AG10803 (cell line): ENCODE measurements around the gene NXPH2.
"Not testable (repeated sequence)": the region's sequence is repeated elsewhere in the genome, so short reads cannot be mapped to it uniquely, and the experiment has no call there.

Source experiments
- DNase-seq: peaks from one replicate; pipeline ENCODE4 v3.0.0; 2010; ENCODE audit warnings: low read depth
- H3K4me3 ChIP-seq: 2 replicates; pipeline ENCODE4 v1.5.1; 2011; ENCODE audit warnings: mild to moderate bottlenecking, low read length, control low read depth
- TF ChIP-seq, protein P1 (sequence below): conservative IDR thresholded peaks from 2 replicates; pipeline ENCODE4 v1.5.1; 2011; ENCODE audit warnings: mild to moderate bottlenecking, low read length, control low read depth, inconsistent platforms

The NXPH2 gene

DNA sequence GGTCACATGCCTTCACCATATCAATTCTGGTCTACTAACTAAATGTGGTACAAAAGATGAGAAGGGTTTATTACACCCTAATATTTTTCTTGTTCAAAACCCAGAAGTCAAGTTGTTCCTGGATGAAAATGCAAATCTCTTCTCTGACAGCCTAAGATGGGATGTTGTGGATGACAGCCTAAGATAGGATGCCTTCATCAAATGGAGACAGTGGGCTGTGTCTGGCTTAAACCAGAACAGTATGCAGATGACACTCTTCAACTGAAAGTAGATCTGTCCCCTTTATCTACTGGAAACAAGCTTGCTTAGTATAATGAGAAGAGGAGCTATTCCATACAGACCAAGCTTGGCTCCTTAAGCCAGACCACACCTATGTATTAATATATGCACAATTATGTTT, 17.7 kb downstream of the NXPH2 start:
- TF ChIP-seq, protein P1, sequence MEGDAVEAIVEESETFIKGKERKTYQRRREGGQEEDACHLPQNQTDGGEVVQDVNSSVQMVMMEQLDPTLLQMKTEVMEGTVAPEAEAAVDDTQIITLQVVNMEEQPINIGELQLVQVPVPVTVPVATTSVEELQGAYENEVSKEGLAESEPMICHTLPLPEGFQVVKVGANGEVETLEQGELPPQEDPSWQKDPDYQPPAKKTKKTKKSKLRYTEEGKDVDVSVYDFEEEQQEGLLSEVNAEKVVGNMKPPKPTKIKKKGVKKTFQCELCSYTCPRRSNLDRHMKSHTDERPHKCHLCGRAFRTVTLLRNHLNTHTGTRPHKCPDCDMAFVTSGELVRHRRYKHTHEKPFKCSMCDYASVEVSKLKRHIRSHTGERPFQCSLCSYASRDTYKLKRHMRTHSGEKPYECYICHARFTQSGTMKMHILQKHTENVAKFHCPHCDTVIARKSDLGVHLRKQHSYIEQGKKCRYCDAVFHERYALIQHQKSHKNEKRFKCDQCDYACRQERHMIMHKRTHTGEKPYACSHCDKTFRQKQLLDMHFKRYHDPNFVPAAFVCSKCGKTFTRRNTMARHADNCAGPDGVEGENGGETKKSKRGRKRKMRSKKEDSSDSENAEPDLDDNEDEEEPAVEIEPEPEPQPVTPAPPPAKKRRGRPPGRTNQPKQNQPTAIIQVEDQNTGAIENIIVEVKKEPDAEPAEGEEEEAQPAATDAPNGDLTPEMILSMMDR: no peak
- no peak overlapping the region for H3K4me3 ChIP-seq
- no peak for DNase-seq

- no peak overlapping the region for H3K4me3 ChIP-seq
- TF ChIP-seq, protein P1: no peak
- DNase-seq: no peak
Measured at GRCh38 chr2:138760676-138761075, 19.5 kb downstream of the NXPH2 start.

GRCh38 chr2:138757384-138757783, 22.8 kb downstream of the NXPH2 start:
- DNase-seq: no peak
- H3K4me3 ChIP-seq: no peak overlapping the region
- TF ChIP-seq, protein P1: no peak

DNA sequence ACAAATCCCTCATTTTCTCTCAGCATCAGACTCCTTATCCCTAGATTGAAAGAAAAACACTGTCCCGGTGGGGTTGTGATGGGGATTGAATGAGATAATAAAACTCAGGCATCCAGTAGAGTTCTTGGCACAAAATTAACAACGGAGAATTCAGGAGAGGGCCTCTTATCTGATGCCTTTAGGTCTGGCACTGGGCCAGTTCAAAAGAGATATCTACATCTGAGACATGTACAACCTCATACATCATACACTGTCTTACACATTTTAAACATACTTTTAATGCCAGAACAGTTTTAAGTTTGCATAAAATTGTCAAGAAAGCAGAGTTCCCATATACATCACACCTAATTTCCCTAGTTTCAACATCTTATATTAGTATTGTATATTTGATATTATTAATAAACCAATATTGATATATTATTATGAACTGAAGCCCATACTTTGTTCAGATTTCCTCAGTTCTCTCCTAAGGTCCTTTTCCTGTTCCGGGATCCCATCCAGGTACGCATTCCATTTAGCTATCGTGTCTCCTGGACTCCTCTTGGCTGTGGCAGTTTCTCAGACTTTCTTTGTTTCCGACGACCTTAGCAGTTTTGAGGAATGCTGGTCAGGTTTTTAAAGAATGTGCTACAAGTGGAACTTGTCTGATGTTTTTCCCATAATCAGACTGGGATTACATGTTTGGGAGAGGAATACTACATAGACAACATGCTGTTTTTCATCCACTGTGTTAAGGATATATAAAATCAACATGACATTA, 27.8 kb downstream of the NXPH2 start:
- TF ChIP-seq, protein P1: no peak
- H3K4me3 ChIP-seq: no peak overlapping the region
- DNase-seq: no peak

DNA sequence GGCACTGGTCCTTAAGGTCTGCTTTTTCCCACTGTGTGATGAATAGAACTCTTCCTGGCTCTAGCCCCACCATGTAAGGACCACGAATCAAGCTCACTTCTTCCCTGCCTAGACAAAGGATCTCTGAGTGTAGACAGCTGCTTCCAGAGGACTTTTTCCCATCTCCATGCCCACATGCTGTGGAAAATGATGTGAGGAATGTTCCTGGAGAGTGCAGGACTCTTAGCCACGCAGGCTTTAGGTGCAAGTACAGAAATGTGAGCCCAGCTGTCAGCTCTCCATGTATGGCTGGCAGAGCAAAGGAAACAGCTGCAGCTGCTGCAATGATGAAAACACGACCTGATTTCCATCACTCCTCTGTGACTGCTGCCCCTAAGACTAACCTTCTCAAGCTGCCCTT, 35.5 kb downstream of the NXPH2 start:
- TF ChIP-seq, protein P1: no peak
- no peak for DNase-seq
- H3K4me3 ChIP-seq: no peak overlapping the region

DNA sequence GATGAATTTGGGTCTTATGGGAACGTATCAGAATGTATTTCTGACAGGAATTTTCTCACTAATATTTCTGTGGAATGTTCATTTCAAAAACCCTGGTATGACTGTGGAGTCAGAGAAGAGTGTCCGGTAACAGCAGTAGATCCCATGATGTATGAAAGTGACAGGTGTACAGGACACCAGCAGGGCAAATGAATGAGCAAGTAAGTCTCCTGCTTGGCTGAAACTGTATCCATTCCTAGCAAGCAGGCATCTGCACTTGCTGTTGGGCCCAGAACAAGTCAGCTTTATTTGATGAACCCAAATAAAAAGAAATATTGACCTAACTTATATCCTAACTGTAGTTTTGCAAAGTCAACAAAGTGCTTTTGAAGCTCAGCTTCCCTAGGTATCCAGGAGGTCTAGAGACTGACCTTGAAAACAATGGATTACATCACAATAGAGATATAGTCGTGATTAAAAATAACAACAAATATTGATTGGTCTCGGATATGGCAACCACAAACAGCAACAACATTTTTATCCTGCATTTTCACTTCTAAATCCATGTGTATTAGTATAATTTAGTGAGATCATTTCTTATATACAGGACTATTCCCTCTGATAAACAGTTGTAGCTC, 37.6 kb downstream of the NXPH2 start:
- TF ChIP-seq, protein P1: no peak
- no peak for DNase-seq
- no peak overlapping the region for H3K4me3 ChIP-seq

DNA sequence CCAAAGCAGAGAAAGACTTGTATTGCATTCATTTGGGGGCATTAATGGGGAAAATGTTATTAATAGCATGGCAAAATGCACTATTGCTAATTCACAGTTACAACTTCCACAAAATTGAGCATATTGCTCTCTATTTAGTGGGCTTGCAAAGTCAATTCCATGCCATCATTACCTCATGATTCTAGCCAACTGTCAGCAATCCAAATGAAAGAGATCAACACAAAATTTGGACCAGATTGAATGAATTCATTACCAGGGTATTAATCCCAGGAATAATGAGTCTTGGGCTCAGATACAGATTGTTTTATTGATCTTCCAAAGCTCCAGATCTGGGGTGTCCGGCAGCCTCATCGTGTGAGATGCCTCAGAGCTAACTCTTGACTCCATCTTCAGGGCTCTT, 38.3 kb downstream of the NXPH2 start:
- no peak overlapping the region for H3K4me3 ChIP-seq
- no peak for DNase-seq
- TF ChIP-seq, protein P1: no peak

DNA sequence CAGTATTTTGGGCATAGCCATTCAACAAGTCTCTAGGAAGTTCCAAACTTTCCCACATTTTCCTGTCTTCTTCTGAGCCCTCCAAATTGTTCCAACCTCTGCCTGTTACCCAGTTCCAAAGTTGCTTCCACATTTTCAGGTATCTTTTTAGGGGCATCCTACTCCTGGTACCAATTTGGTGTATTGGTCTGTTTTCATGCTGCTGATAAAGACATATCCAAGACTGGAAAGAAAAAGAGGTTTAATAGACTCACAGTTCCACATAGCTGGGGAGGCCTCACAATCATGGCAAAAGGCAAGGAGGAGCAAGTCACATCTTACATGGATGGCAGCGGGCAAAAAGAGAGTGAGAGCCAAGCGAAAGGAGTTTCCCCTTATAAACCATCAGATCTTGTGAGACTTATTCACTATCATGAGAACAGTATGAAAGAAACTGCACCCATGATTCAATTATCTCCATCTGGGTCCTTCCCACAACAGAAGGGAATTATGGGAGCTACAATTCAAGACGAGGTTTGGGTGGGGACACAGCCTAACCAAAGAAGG, 43.1 kb downstream of the NXPH2 start:
- not testable (repeated sequence) for H3K4me3 ChIP-seq, DNase-seq
